Activated T-cell treated with anti-CD3 and anti-CD28 coated beads, Interleukin-2, amount 50 U/mL, for 48 hours (primary cell): ENCODE measurements around the gene CINP.
"Not testable (repeated sequence)": the region's sequence is repeated elsewhere in the genome, so short reads cannot be mapped to it uniquely, and the experiment has no call there.

ENCODE experiments used
- DNase-seq, 2 experiments: peaks; one replicate each; pipeline ENCODE4 v3.0.0-alpha.2; 2020

CINP gene

DNA sequence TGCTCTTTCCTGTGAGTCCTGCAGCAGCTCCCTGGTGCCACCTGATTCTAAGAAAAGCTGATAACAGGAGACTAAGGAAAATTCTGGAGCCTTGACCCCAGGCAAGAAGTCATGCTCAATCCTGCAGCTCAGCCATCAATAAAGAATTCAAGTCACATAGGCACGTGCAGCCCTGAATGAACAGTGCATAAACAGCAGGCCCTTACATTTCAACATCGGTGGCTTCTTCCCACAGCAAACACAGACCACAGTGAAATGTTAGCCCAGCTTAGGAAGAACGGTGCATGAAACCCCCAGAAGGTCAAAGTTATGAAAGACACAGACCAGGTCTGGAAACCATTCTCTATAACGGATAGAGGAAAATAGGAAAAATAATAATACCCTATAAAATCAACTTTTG, 10.5 kb downstream of the CINP start:
- DNase-seq = no peak

DNA sequence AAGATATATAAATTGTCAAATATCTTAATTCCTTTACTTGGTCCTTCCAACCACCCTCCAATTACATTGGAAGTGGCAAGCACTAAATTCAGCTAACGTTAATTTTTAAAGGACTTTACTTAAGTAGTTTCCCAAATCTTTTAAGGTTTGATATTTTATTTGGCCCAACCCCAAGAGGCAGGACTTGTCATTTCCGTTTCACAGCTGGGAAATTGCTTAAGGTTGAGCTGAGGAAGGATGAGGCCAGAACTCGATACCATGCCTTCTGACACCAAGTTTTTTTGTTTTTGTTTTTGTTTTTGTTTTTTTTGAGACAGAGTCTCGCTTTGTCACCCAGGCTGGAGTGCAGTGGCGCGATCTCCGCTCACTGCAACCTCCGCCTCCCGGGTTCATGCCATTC, 11.1 kb downstream of the CINP start:
- DNase-seq = not testable (repeated sequence)

DNA sequence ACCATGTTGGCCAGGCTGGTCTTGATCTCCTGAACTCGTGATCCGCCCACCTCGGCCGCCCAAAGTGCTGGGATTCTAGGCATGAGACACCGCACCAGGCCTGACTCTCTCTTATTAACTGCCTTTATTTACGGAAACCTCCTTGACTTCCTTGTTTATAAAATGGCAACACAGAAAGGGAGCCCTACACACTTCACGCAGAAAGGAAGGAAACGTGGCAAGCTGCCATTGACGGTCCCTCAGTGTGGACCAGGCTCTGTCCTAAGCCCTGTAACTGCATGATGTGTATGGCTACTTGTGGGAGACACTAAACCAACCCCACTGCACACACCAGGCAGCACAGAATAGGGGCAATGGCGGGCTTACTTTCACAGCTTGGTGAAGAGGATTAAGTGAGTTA, 11.7 kb downstream of the CINP start:
- no peak for DNase-seq

DNA sequence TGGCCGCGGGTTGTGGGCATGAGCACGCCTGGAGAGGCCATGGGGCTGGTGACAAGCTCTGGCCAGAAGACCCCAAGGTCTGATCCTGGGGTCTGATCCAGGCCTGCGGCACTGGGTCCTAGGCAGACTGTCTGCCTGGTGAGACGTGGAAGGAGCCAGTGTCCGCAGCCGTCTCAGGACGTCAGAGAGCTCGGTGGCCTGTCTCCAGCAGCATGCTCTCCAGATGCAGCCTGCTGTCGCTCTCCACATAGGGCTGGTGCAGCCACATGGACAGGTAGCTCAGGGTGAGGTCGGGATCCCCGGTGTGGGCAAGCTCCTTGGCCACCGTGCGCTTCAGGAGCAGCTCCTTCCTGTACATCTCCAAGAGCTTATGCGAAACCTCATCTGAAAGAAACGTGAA, 14.3 kb downstream of the CINP start:
- no peak for DNase-seq

DNA sequence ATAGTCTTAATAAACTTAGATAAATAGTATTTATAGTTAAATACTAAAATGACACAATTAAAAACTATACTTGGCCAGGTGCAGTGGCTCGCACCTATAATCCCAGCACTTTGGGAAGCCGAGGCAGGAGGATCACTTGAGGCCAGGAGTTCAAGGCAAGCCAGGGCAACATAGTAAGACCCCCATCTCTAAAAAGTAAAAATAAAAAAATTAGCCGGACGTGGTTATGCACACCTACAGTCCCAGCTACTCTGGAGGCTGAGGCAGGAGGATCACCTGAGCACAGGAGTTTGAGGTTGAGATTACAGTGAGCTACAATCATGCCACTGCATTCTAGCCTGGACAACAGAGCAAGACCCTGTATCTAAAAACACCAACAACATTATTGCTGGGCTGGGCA, 16.0 kb downstream of the CINP start:
- no peak for DNase-seq

DNA sequence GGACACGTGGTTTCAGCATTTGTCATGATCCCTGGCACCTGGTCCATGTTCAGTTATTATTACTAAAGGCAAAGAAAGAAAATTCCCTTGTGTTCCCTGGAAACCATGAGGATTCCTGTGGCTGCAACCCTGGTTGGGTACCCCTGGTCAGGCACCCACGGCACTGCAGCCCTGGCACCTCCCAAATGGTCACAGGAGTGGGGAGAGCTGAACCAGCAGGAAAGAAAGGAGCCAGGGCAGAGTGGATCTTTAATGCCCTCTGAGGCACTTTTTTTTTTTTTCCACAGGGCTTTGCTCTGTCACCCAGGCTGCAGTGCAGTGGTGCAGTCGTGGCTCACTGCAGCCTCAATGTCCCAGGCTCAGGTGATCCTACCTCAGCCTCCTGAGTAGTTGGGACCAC, 17.5 kb downstream of the CINP start:
- no peak for DNase-seq

DNA sequence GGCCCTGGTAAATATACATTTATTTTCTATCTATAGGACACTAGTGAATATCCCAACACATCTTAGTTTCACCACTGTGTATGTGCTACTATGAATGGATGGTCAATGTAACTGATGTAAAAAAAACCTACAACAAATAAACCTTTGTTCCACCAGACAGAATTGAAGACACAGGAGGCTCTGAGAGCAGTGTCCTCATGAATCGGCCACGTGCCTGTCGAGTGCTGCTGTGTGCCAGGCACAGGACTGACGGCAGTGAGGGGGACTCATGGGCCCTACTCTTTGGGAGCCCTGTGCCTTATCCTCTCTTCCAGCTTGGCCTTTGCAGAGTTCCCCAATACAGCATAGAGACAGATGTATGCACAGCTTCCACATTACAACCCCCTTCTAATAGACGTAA, 18.2 kb downstream of the CINP start:
- no peak for DNase-seq

DNA sequence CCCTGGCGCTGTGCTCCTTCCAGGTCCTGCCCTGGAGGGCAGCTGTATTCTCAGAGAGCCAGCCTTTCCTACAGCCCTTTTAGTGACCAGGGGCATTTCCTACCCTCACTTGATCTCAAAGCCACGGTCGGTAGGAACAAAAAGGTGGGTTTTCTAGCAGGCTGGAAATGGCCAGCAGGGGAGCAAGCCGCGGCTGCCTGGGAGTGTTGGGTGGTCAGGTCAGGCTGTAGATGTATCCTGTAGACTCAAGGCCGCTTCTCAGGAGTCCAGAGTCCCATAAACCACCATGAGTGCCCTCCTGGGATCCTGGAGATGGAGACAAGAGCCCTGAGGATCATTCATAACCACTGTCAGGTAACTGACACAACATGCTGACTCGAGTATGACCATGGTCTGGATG, 18.6 kb downstream of the CINP start:
- no peak for DNase-seq

DNA sequence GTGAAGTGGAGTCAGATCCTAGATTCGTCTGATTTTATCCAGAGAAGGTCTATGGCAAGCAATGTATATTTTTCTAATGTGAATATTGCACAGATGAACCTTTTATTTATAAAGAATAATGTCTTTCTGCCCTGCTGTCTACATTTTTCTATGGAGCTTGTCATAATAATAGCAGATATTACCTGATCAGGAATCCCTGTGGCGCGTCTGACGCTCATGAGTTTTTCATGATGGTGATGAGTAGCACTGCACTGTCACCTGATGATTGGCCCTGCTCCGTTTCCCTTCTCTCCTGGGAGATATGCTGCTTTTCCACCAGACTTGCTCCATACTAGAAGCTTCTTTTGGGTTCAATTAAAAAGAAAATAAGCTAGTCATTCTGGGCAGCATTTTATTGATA, 20.5 kb downstream of the CINP start:
- DNase-seq = no peak

DNA sequence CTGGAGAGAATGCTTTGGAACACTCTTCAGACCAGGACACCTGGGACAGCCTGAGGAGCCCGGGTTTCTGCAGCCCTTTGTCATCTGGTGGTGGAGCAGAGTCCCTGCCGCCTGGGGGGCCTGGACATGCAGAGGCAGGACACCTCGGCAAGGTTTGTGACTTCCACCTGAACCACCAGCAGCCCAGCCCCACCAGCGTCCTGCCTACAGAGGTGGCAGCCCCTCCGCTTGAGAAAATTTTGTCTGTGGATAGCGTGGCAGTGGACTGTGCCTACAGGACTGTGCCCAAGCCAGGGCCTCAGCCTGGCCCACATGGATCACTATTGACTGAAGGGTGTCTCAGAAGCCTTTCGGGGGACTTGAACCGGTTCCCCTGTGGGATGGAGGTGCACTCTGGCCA, 21.1 kb downstream of the CINP start:
- DNase-seq = no peak

DNA sequence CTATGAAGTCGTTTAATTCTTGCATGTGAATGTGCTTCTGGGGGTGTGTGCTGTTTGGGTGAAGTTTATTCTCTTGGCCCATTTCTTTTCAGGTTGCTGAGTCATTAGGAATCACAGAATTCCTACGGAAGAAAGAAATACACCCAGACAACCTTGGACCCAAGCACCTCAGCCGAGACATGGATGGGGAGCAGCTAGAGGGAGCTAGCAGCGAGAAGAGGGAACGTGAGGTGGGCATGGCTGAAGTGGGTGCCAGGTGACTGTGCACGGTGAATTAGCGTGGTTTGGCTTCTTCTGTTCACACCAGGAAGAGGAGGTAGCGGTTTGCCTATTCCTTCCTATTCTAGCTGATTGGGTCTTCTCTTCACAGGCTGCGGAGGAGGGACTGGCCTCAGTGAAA, 24.0 kb downstream of the CINP start:
- no peak for DNase-seq

DNA sequence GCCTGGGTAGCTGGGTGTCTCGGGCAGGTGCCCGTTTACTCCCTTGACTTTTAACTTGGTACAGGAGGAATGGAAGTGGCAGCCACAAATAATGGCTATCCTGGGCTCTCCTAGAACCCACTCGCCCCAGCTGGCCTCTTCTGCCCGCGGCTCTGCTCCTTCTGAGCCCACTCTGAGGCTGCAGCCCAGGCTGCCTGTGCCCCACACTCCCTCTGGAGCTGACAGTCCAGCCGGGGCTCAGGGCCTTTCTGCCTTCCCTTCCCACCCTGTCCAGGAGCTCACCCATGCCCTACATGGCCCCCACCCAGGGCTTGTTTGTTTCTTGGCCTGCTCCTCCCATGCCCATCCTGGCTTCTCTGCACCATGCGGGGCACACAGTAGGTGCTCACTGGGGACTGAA, 27.5 kb downstream of the CINP start:
- no peak for DNase-seq

DNA sequence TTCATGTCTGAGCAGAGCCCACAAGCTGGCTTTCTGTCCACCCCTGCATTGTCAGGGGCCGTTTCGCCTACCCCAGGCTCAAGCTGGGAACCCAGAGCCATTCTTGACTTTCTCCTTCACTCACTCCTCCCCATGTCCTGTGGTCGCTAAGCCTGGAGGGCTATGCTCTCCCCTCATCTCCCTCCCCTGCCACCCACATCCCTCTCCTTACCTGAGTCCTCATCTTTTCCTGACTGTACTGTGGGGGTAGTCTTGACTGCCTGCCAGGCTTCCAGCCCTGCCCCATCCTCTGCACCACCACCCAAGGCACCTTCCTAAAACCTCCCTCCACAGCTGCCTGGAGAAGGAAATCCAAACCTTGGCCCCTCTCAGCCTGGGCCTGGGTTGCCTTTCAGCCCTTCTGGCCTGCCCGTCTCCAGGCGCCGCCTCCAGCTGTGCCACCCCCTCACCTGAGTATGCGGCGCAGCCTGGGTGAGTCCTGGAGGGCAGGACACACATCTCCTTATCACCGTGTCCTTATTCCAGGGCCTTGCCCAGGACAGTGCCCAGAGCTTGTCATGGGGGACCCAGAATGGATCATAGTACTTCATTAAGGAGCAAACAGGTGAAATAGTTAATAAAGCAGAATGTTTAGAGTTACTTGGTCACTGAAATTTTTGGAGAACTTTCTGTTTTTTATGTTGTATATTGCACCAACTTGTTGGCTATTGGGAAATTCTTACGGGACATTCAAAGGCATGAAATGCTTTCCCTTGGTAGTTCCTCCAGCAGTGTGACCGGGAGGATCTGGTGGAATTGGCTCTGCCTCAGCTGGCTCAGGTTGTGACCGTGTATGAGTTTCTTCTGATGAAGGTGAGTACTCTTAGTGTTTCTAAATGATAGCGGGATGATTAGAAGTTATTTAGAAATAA, 28.6 kb downstream of the CINP start:
- no peak for DNase-seq

DNA sequence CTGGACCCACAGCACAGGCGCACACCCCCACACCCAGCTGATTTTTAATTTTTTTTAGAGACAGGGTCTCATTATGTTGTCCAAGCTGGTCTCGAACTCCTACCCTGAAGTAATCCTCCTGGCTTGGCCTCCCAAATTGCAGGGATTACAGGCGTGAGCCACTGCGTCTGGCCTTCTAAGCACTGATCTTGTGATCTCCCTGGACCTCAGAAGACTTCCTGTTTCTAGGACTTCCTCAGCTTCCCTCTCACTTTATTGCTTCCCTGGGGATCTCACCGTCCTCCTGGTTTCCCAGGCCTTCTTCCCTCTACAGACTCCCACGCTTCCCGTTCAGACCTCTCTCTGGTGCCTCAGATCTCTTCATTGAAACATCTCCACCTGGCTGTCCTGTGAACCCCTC, 29.3 kb downstream of the CINP start:
- DNase-seq = no peak

DNA sequence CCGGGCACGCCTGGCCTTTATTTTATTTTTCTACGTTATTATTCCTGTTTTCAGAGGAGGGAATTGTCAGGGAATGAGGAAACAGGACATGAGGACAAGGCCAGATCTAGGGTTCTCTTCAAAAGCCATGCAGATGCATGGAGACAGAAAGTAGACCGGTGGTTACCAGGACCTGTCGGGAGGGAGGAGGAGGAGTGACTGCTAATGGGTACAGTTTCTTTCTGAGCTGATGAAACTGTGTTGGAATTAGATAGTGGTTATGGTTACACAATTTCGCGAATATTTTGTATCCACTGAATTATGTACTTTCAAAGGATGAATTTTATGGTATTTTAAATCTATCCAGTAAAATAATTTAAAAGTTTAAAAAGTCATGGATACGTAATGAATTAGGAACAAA, 31.9 kb downstream of the CINP start:
- DNase-seq = no peak

DNA sequence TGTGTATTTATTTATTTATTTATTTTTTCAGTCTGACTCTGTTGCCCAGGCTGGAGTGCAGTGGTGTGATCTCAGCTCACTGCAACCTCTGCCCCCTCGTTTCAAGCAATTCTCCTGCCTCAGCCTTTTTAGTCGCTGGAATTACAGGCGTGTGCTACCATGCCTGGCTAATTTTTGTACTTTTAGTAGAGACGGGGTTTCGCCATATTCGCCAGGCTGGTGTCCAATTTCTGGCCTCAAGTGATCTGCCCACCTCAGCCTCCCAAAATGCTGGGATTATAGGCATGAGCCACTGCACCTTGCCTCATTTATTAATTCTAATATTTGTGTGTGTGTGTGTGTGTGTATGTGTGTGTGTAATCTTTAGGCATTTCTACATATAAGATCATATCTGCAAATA, 33.3 kb downstream of the CINP start:
- DNase-seq = not testable (repeated sequence)

DNA sequence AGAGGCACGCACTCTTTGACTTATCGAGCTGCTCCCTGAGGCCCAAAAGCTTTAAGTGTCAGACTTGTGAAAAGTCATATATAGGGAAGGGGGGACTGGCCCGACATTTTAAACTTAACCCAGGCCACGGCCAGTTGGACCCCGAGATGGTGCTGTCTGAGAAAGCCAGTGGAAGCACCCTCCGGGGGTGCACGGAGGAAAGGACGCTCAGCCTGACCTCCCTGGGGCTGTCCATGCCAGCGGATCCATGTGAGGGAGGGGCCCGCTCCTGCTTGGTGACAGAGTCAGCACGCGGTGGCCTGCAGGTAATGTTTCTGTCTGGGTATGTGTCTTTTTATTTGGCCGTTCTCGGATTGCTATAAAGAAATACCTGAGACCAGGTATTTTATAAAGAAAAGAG, 36.1 kb downstream of the CINP start:
- DNase-seq = no peak

DNA sequence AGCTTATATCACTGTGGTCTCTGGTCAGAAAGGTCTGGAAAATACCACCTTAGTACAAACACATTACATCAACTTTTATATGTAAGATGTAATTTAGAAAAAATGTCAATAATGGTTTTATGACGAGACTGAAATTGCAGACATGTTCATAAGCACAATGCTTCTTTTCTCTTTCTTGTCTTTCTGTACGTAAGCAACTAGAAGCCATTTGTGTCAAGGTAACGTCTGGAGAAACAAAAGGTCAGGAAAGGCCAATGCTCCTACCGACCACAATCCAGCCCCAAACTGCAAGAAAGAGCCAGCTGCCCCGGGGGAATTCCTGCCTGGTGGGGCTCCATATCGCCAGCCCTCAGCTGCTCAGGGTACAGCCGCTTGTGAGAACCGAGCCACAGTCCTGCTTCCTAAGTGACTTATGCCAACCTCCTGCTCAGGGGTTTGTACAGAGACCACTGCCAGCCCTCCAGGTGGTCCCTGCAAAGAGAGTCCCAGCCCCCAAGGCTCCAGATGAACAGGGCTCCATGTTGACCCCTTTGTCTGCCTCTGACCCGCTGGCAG, 36.8 kb downstream of the CINP start:
- no peak for DNase-seq

DNA sequence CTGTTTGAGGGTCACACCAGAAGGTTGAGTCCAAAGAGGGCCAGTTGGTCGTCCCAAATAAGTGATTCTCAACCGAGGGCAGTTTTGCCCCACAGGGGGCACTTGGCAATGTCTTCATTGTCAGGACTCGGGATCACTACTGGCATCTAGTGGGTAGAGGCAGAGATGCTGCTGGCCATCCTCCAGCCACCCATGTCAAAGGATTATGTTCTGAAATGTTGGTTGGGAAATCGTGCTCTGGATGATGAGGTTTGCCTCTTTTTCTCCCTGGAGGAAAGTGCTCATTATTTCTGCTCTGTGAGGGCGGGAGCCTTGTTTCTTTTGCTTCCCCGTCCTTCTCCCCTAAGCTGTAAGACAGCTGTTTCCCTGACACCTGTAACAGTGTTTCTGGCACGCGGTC, 39.6 kb downstream of the CINP start:
- peak in 1 of 2 experiments; percentile 38 for DNase-seq

DNA sequence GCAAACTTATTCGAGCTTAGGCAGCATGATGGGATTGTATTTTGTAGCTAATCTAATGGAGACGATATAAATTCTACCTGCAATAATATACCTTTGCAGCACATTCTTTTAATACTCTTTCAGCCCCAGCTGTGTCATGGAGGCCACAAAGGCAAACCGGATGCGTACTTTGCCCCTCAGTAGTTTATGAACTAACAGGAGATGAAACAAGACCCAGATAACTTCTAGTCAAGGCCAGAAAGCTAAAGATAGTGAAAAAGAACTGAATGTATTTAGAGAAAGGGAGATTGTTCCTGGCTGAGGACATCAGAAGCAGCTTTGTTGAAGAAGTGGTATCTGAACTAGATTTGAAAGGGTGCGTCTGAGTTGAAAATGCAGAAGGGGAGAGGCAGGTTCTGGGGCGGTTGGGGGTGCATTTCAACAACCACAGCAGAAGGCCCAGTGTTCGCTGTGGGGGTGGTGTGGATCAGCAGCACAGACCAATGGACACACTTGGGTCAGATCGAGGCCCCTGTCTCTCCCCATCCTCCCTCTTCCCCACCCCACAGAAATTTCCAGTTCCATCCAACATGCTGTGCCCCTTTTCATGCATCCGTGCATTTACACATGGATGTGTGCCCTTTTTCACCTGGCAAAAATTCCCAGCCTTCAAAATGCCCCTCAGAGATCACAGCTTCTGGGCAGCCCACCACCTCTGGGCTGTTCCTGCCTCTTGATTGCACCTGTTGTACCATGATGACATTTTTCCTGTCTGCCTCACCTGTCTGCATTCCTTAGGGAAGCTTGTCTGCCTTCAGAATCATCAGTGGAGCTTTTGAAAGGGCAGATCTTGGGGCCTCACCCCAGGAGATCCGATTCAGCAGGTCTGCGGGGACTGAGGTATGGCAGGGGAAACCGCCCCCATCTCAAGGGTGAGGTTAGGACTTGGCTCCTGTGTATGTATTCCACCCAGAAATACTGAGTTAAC, 41.0 kb downstream of the CINP start:
- no peak for DNase-seq

DNA sequence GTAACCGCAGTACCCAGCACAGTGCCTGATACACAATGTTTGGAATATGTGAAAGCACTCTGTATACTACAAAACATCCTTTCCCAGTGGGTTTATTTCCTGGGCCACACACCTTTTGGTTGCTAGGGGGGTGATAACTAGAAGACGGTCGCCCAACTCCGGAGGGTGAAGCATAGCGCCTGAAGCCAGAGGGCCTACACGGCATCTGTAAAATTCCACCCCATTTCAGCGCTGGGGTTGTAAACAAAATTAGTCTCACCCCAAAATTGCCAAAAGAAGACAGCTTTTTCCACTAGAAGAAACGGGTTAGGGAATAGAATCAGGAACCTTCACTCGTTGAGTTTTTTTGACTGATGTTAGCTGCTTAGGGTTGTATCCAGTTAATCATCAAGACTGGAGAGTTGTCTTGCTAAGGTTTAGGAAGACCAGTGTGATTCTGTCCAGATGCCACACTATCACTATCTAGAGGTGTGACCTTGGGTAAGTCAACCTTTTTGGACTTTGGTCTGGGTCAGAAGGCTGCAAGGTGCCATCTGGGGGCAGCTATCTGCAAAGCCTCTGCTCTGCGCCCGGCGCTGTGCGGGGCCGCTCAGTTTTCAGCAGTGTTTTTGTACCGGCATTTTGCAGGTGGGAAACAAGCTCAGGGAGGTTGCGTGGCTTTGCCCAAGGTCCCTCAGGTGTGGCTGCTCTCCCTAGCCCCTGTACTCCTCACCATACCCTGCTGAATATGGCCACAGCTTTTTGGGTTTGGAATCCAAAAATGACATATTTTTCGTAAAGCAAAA, 41.8 kb downstream of the CINP start:
- no peak for DNase-seq

DNA sequence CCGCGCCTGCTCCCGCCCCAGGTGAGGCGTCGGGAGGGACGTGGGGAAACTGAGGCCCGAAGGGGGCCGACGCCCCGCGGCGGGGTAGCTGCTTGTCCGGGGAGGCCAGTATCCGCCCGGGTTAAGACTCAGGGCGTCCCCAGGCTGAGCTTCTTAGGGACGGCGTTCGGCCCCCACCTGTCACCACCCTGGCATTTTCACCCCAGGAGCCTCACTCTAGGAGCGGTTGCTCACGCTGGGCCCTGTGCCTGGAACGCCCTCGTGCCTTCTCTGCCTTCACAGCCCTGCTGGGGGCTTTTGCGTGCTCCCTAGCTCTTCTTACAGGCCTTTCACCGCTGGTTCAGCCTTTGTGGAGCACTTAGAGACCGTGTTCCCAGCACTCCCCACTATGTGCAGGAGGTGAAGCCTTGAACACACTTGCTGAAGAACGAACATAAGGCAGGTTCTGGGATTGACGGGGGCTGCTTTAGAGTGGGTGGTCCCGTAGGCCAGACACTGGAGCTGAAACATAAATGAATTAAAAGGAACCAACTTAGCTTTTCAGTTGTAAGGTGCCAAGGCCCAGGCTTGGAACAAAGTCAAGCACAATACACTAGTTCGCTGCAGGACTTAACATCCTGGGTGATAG, 42.5 kb downstream of the CINP start:
- peak; percentile 58 to 70 for DNase-seq
